ENCODE data around the gene ALG1. TPM values are rescaled to one million over a fixed set of nuclear protein-coding genes. Genes with fewer than 3 reads are reported as not detected.
A peak's percentile ranks its signal among the peaks of the same experiment; 100 is the strongest.
"Not testable (repeated sequence)": the region's sequence is repeated elsewhere in the genome, so short reads cannot be mapped to it uniquely, and the experiment has no call there.

ALG1 gene
- total and polyA plus RNA-seq, 8 donors = 13.0 to 23.3 (median 16.4) TPM

- no peak for TF ChIP-seq CTCF (IDR thresholded peaks at IDR 0.05)
- DNase-seq (peak in 1 of 6 donors; percentile 64), FAIRE-seq (no peak), ATAC-seq (no peak)
- H3K4me3 ChIP-seq = no peak overlapping the region
- H3K4me1 ChIP-seq = no peaks in the 10 kb centered on the region
- no peaks in the 10 kb centered on the region for H3K9me3 ChIP-seq
- H3K27me3 ChIP-seq = no peaks in the 10 kb centered on the region
- intact Hi-C loops (cut with DNase I) = no loop called here
- 93% methylated on average over 16 to 17 of the region's 17 CpGs for WGBS, 2 donors
- no peak overlapping the region for H3K27ac ChIP-seq
- peaks cover 0 to 21% (median 3%) of the 10 kb centered on the region in 3 donors for H3K36me3 ChIP-seq
Measured at GRCh38 chr16:5078626-5079025, 7.0 kb downstream of the ALG1 start.

GRCh38 chr16:5080461-5080860 lies 8.8 kb downstream of the ALG1 start:
- H3K9me3 ChIP-seq; FAIRE-seq; H3K4me3 ChIP-seq; H3K4me1 ChIP-seq; H3K27me3 ChIP-seq; H3K27ac ChIP-seq; ATAC-seq; intact Hi-C loops (cut with DNase I): not testable (repeated sequence)
- peak in 3 of 6 donors; percentile 42 to 56 (median 54) for DNase-seq
- H3K36me3 ChIP-seq = peaks cover 0 to 16% (median 3%) of the 10 kb centered on the region in 3 donors
- WGBS, 2 donors = 76 to 81% methylated on average over 12 of the region's 12 CpGs

GRCh38 chr16:5080996-5081395 lies 9.4 kb downstream of the ALG1 start:
- H3K4me1 ChIP-seq; H3K27me3 ChIP-seq; intact Hi-C loops (cut with DNase I); H3K4me3 ChIP-seq; FAIRE-seq; H3K9me3 ChIP-seq; H3K27ac ChIP-seq; ATAC-seq: not testable (repeated sequence)
- 73 to 79% methylated on average over 7 to 9 of the region's 9 CpGs for WGBS, 2 donors
- peak in 1 of 6 donors; percentile 49 for DNase-seq
- H3K36me3 ChIP-seq = peaks cover 0 to 11% (median 3%) of the 10 kb centered on the region in 3 donors

- H3K27me3 ChIP-seq; intact Hi-C loops (cut with DNase I); H3K4me1 ChIP-seq; H3K27ac ChIP-seq; H3K9me3 ChIP-seq; FAIRE-seq; H3K4me3 ChIP-seq; H3K36me3 ChIP-seq; ATAC-seq: not testable (repeated sequence)
- 86 to 90% methylated on average over 9 of the region's 9 CpGs for WGBS, 2 donors
- DNase-seq = peak in 1 of 6 donors; percentile 58
Measured at GRCh38 chr16:5083646-5084045, 12.0 kb downstream of the ALG1 start.

GRCh38 chr16:5084099-5084731 lies 12.6 kb downstream of the ALG1 start:
- H3K27ac ChIP-seq; FAIRE-seq; H3K4me1 ChIP-seq; H3K36me3 ChIP-seq; H3K4me3 ChIP-seq; H3K27me3 ChIP-seq; intact Hi-C loops (cut with DNase I); ATAC-seq; H3K9me3 ChIP-seq; DNase-seq: not testable (repeated sequence)
- WGBS, 2 donors = 84 to 87% methylated on average over 11 of the region's 11 CpGs

- H3K36me3 ChIP-seq; H3K4me1 ChIP-seq; H3K27me3 ChIP-seq; intact Hi-C loops (cut with DNase I); H3K4me3 ChIP-seq; FAIRE-seq; H3K9me3 ChIP-seq; ATAC-seq; H3K27ac ChIP-seq: not testable (repeated sequence)
- TF ChIP-seq CTCF (IDR thresholded peaks at IDR 0.05) = peak in 3 of 4 donors; percentile 26 to 48 (median 30)
- DNase-seq = peak in 4 of 6 donors; percentile 33 to 70 (median 52)
- 62 to 64% methylated on average over 10 of the region's 10 CpGs for WGBS, 2 donors
Measured at GRCh38 chr16:5084802-5085201, 13.2 kb downstream of the ALG1 start.

- H3K9me3 ChIP-seq; H3K27ac ChIP-seq; H3K27me3 ChIP-seq; ATAC-seq; intact Hi-C loops (cut with DNase I); FAIRE-seq; H3K4me3 ChIP-seq; H3K36me3 ChIP-seq; H3K4me1 ChIP-seq: not testable (repeated sequence)
- WGBS, 2 donors = 82 to 92% methylated on average over 11 of the region's 11 CpGs
- peak in 1 of 6 donors; percentile 33 for DNase-seq
Measured at GRCh38 chr16:5085716-5086115, 14.1 kb downstream of the ALG1 start.

DNA sequence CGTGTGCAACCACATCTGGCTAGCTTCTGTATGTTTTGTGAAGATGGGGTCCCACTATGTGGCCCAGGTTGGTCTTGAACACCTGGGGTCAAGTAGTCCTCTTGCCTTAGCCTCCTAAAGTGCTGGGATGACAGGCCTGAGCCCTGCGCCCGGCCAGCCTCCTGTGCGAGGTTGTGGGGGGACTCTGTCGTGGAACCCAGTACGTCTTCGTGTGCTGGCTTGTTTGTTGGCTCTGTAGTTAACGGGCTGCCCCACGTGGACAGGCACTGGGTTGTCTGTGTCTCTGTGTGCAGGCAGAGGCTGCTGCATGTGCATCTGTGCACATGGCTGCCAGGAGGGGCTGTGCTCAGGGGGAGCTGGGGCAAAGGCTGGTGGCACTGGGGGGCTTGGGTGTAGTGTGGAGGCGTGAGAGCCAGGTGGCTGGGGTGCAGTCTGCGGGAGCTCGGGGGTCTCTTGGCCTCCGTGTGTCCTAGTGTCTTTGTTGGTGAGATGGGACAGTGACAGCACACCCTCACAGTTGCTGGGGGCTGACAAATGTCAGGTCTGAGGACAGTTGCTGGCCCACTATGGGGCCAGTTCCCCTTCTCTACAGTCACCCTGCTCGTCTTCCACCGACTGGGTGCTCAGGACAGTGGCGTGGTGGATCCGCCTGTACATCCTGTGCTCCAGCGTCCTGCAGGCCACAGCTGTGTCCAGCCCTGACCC lies 16.6 kb downstream of the ALG1 start:
- H3K4me1 ChIP-seq; H3K4me3 ChIP-seq; H3K27ac ChIP-seq; ATAC-seq; H3K9me3 ChIP-seq; FAIRE-seq; H3K27me3 ChIP-seq; H3K36me3 ChIP-seq; intact Hi-C loops (cut with DNase I): not testable (repeated sequence)
- 91 to 92% methylated on average over 18 of the region's 18 CpGs for WGBS, 2 donors
- peak in 1 of 6 donors; percentile 57 for DNase-seq

- H3K27ac ChIP-seq; FAIRE-seq; H3K36me3 ChIP-seq; ATAC-seq; H3K4me3 ChIP-seq; H3K9me3 ChIP-seq; H3K4me1 ChIP-seq; H3K27me3 ChIP-seq; intact Hi-C loops (cut with DNase I): not testable (repeated sequence)
- 90 to 92% methylated on average over 17 of the region's 17 CpGs for WGBS, 2 donors
- peak in 1 of 6 donors; percentile 62 for DNase-seq
Measured at GRCh38 chr16:5088936-5089335, 17.3 kb downstream of the ALG1 start.

DNA sequence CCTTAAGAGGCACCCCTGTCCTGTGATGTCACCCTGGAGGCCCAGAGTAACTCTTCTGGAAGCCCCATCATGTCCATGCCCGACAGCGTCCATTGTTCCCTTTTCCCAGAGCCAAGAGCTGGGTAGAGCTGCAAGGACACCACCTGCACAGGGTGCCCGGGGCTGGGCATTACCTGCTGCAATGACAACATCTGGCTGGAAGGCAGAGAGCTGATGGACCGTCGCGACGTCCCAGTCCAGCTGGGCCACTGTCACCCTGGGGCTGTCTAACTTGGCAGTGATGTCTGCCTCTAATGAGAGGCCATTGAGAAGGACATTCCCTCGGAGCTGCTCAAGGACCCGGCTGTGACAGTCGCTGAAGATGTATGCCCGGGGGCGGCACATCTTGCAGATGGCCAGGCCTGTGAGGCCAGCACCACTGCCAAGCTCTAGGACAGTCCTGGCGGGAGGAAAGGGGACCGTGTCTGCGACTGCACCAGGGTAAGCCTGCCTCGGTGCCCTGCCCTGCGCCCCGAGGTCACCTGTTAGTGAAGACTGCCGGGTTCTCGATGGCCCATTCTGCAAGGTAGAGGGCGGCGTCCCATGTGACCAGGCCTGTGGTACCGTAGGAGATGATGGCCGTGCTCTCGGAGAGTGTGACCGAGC lies 18.4 kb downstream of the ALG1 start:
- H3K9me3 ChIP-seq; FAIRE-seq; H3K27me3 ChIP-seq; H3K36me3 ChIP-seq; H3K4me1 ChIP-seq; ATAC-seq; H3K4me3 ChIP-seq; intact Hi-C loops (cut with DNase I); H3K27ac ChIP-seq: not testable (repeated sequence)
- WGBS, 2 donors = 85 to 88% methylated on average over 26 of the region's 26 CpGs
- DNase-seq = peak in 1 of 6 donors; percentile 62
